HG03025 (cell line): Measurements from ENCODE around the gene TTC28.

Source experiments
- ATAC-seq: cut with Tn5 transposase; IDR thresholded peaks from one replicate; pipeline ENCODE4 v1.9.1; 2021; ENCODE audit warnings: mild to moderate bottlenecking, moderate library complexity; ENCODE audit not compliant: unreplicated experiment, low FRiP score

The TTC28 gene

DNA sequence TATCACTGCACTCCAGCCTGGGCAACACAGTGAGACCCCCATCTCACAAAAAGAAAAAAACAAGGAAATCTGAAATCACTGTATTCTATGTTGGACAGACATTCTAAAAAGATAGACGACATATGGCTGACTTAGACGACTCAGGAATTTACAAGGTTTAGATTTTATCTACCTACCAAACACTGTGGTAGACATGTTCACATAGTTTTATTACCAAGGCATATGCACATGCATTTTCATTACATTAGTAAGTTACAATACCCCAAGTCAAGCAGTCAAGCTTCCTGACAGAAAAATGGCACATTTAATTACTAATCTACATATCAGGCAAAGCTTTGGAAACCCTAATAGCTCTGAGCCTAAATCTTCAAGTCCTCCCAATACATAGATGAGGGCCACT is 262.2 kb downstream of the TTC28 start:
- ATAC-seq: no peak

DNA sequence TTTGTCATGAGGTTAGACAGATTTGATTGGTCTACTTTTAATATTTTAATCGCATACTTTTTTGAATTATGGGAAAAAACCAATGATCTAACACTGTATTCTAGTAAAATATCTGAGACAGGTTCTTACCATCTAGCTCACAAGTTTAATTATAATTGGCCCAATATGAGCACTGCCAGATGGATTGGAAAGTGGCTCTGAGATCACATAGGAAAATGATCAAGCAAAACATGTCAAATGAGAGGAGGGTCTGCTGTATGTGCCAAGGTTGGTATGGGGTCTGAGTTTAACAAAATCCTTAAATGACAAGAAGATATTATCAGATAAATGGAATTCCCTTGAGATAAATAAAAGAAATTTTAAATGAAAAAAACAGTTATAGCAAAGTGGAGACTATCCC is 264.7 kb downstream of the TTC28 start:
- no peak for ATAC-seq

DNA sequence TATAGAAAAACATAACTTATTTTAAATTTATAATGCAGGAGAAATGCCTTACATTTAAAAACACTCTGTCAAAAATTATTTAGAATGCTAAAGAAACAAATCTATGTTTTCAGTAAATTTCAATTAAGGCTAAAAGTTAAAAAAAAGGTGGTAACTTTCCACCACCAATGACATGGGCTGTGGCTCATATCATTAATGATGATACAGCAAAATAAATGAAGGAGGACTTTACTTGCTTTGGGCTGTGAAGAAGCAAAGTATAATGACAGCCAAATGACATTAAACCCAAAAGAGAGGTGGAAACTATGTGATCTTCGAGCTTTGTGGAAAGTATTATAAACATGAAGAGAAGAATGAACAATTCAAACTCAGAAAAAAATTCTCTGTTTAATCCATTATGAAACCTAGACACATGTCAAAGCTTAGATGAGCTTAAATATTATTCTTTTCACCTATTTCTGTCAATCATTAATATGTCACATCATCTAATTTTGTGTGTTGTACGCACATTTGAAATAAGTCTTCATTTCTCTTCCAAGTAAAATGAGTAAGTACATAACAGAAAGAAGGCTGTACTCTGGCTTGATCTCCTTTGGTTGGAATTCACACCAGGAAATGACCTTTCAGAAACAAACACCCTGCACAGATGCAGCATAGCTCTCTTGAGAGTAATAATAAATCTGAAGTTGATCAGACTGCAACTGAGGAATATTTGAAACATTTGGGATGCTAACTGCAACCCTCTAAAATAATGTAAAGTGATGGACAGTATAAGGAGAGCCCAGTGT is 265.8 kb downstream of the TTC28 start:
- no peak for ATAC-seq

DNA sequence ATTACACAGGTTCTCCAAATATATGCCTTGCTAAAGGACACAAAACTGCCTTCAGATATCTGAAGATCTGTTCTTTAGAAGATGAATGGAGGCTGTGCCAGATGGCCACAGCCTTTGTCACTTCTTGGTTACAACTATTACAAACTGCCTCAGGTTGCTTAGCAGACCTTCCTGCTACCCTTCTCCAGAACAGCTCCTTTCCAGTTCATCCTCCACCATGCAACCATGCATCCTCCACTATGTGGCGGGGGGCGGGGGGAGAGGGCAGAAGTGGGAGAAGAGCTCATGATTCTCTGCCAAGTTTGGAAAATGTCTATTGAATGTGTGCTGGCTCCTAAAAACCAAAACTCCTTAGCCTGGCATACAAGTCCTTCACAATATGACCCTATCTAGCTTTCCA is 267.5 kb downstream of the TTC28 start:
- no peak for ATAC-seq

DNA sequence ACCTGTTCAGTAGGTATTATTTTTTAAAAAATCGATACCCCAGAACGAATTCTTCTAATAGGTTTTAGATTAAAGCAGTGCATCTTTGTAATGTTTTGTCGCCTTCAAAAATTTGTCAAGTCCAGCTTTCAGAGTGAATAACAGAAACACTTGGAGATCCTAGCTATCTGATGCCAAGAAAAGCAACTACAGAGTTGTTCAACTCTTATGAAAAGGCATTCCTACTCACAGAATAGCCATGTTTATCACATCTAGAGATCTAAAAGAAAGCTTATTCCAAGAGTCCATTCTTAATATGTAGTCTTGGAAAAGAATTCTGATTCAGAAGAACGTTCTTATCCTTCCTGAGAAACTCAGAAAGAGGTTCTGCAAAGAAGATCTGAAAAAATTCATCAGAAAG is 268.5 kb downstream of the TTC28 start:
- ATAC-seq: no peak

DNA sequence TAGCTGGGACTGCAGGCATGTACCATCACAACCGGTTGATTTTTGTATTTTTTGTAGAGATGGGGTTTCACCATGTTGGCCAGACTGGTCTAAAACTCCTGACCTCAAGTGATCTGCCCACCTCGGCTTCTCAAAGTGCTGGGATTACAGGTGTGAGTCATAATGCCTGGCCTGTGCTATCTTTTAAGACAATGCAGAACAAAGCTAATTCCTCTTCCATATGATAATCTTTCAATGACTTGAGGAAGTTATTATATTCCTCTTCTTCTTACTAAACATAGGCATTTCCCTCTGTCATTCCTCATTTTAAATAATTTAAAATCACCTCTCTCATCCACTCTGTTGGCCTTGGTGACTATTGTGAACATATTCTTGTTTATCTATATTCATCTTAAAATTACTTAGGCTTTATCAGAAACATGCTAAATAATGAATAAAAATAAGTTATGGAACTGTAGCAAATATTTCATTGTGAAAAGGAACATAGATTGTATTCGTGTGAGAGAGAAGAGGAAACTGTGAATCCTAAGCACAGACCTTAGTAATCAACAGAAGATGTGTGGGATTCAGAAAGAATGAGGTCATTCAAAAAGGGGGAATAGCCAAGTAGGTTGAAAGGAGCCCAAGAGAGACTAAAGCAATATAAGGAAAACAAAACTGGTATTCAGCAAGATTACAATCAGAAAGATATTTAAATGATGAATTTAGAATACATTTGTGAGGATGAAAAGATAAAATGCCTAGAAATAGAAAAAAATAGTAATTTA is 269.4 kb downstream of the TTC28 start:
- no peak for ATAC-seq

DNA sequence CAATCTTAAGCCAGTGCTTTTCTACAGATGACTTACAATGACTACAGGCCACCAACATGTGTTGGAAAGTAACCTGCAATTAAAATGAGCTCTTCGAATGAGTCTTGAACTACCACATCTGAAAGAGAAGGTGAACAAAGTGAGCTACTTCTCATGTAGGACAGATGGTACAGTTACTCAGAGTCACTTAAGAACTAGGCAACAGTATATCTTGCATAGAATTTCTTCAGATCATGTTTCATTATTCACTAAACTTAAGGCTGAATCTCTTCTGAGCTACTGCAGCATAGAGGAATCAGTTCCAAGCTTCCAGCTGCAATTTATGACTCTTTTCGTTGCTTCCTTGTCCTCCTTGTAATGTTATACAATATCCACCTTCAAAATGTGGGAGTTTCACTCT is 270.9 kb downstream of the TTC28 start:
- ATAC-seq: no peak

DNA sequence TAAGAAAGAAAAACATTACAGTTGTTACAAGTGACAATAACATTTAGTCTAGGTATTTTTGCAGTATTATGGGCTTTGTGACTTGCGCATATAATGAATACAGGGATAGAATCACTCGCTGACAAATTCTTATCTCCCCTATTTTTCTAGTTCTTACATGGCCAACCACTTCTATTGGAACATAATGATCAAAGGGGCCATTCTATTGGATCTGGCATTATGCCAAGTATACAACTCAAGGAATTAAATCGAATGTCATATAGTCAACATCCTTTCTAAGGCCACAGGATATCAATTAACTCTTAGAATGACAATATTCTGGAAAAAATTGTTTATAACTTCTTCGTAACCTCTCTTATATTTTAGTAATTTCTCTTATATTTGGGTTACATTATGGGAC is 272.0 kb downstream of the TTC28 start:
- no peak for ATAC-seq

DNA sequence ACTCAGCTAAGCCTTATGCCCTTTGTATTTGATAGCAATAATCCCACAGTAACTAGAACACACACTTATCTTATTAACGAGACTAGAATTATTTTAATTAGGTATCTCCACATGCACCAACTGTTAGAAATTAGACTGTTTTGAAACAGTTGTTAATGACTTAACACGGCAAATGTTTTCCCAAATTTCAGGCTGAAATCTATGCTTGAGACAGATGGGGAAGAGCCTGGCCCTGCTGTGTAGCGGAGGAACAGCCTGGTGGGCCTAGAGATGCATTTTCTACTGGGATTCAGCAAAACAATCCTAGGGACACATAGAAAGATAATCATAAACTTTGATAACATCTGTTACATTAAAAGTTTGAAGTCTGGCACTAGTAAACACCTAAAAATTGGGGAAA is 273.4 kb downstream of the TTC28 start:
- no peak for ATAC-seq

DNA sequence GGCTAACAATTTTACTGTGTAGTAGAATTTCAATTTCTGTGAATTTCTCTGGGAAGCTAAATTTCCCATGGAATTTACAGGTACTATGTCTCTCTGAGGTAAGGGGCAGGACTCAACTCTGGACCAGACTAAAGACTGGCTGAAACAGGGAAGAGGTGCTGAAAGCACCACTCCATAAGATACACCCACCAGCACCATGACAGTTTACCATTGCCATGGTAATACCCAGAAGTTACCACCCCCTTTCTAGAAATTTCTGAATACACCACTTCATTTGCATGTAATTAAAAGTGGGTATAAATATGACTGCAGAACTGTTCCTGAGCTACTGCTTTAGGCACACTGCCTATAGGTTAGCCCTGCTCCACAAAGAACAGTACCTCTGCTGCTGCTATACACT is 274.1 kb downstream of the TTC28 start:
- no peak for ATAC-seq

DNA sequence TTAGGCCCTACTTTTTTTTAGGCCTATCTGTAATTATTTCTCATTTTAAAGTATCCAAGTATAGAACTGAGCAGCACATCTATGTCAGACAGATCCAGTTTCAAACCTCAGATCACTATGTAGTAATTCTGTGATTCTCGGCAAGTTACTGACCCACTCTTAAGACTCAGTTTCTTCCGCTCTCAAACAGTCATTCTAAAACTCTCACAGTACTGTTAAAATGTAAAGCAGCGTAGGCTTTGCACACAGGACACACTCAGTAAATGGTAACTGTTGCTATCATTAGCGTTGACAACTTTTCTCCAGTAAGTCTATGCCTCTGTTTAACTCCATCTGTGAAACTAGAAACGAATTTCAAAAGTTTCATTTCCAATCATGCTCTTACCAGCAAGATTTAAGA is 277.1 kb downstream of the TTC28 start:
- no peak for ATAC-seq

DNA sequence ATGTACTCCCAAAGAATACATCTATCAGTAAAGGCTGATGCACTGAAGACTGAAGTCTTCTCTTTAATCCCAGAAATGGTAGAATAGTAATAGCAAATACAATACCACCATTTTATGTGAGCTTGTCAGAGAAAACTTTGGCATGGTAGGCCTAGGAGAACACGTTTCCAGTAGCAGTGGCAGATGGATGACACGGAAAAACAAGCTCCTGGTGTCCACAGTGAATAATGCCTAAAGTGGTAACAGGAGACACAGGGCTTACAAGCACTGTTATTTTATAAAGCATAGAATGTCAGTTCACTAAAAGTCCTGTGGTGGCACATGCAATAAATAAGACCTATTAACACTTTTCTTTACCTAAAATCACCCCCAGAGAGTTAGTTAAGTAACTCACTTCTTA is 277.6 kb downstream of the TTC28 start:
- ATAC-seq: no peak

DNA sequence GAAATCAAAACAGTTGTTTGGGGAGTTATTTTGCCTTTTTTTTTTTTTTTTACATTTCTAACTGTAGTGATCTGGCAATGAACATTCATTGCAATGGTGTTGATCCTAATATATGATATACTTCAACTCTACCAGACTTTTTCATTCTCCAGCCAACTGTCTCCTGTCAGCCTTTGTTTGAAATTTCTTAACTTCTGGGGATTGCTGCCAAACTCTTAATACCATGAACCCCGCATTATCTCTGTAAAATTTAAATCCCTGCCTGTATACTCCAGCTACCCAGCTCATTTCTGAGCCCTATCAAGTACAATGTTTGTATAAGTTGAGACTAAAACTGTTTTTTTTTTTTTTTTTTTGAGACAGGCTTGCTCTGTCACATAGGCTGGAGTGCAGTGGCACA is 280.7 kb downstream of the TTC28 start:
- ATAC-seq: no peak

DNA sequence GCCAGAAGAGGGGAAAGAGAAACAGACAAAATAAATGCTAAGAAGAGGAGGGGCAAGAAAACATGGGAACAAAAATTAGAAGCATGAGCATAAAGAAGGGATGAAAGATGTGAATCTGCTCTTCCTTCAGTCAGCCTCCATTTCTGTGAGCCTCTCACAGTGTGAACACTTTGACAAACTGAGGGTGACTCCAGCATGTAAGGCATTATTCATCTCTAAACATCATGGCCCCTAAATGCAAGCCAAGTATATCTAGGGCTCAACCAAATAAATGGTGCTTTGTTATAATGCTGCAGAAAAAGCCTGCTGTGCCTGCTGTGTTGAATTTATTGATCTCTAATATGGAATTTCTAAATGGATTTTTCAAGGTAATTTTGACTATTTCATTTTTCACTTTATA is 281.3 kb downstream of the TTC28 start:
- no peak for ATAC-seq

DNA sequence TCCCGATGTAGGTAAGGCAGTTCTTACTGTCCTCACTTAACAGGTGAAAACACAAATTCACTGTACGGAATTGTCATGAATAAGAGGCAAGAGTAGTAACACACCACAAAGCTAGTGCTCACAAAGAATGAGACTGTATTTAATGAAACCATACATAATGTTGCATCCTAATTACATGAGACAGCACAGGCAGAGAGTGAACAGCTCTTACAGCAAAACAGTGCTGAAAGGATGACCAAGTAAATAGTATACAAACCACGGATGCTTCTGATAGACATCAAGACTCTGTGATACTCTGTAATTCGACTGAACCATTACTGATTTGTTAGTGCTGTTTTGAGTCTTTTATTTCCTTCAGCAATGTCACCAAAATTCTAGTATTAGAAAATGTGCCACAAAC is 282.3 kb downstream of the TTC28 start:
- ATAC-seq: no peak

DNA sequence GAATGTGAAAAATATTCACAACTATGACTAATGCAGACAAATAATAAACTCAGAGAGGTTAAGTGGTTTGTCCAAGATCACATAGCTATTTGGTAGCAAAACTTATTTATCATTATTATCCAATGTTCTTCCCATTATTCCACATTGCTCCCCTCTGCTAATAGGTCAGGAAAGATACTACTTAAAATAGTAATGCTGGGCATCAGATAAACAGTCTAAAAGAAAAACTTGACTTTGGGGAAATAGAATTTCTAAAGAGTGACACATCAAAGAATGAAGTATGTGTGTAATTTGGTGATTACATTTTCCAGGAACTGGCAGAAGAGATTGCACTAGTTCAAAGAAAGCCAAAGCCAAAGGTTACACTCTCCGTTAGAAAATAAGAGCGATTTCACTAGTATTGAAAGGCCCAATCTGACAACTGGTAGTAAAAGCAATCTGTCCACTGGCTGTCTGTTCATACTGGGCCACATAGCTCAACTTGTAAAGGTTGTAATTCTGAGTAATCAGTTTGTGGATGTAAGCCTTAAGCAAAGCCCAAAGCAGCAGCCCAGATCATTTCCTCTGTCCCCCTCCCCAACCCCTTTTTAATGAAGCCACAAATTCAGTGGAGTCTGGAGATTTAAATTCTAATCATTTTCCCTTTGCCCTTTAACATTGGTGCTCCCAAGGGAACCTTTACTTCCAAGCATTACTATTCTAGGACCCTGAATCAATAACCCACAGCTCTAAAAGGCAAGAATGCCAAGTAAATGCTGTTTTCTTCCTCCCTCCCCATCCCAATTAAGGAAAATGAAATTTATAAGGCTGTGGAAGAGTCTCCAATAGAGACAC is 283.5 kb downstream of the TTC28 start:
- no peak for ATAC-seq

DNA sequence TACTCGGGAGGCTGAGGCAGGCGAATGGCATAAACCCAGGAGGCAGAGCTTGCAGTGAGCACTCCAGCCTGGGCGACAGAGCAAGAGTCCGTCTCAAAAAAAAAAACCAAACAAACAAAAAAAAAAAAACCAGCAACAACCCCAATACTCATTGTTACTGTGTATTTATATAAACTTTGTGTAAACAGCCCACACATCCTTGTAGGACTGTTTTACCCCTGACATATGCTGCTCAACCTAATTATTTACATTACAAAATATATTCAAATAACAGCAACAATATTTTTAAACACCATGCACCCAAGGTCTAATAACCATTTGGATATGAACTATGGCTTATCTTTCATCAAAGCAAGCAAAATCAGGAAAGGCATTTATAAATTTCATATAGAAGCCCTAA is 284.1 kb downstream of the TTC28 start:
- no peak for ATAC-seq

DNA sequence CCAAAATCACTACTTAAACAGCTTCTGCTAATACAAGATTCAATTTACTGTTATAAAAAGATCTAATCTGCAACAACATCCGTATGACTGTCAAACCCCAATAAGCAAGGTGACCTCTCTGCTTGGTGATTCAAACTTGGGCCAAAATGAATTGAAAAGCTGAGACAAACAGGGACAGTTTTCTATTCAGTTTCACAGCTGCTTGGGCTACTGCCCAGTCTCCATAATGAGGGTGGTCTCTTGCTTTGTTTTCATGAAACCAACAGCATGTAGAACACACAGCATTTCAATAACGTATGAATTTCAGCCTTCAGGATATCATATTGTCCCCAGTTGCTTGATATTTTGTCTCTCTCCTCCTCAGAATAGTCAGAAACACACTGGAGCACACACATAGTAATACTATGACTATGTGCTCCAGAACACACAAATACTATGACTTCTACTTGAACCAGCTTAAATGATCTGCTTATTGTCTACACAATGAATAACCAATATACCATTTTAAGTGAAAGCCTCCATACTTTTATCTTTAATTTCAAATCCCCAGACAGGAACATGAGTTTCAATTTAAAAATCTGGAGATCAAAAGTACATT is 285.0 kb downstream of the TTC28 start:
- ATAC-seq: no peak

DNA sequence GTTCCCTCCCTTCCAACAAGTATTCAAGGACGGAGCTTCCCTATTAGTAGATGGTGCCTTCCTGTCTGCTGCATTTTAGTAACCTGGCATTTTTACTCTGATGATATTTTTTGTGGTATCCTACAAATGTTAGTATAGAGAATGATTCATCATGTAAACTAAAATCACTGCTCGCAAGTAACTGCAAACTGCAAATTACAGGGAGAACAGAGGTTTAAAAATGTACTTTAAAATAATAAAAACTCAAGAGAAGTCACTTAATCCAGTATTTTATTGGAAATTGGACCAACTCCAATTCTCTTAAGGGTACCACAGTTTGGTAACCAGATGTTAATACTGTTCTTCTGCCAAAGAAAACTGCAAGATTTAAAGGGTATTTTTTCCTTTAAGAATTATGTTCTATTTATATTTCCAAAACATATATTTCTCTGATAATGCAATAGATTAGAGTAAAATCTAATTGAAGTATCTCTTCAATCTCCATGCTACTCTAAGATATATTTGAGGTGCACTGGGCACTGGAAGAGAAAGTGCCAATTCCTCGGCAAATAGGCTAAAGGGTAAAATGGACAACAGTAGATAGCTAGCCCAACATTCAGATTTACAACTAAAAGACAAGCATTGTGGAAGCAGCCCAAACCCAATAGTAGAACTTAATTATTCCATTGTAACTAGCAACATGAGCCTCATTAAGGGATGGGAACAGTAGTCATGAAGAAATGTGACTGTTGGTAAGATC is 298.0 kb downstream of the TTC28 start:
- ATAC-seq: no peak

DNA sequence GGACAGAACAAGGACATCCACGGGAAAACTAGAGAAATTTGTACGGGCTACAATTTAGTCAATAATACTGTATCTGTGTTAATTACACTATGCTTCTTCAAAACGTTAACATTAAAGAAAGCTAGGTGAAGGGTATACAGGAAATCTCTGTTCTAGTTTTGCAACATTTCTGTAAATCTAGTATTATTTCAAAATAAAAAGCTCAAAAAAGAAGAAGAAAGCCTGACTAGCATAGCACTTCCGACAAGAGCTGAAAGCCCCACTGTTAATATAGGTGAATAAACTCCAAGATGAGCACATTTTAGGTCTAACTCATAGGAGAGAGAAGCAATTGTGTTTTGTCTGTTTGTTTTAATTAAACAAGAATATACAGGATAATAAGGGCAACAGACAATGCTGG is 299.7 kb downstream of the TTC28 start:
- ATAC-seq: no peak
